Cardiac muscle cell (in vitro differentiated cells and primary cell): ENCODE results near the gene STX18. TPM values are rescaled to one million over a fixed set of nuclear protein-coding genes. Genes with fewer than 3 reads are reported as not detected.

Experiments used
- DNase-seq, 2 donors: peaks; one replicate each; pipeline versions ENCODE4 v3.0.0 to v3.0.0-alpha.2; 2010 to 2017; ENCODE audit warnings: low read depth in 1 of 2, low spot score in 1 of 2
- H3K27ac ChIP-seq: fragments of 200-600 bp; sonication (generic); 2 replicates; pipeline ENCODE4 v1.5.1; 2016
- H3K27me3 ChIP-seq: fragments of 200-600 bp; sonication (generic); 2 replicates; pipeline ENCODE4 v1.6.0; 2016; ENCODE audit warnings: control low read depth
- H3K36me3 ChIP-seq: fragments of 200-600 bp; sonication (generic); 2 replicates; pipeline ENCODE4 v1.5.1; 2016; ENCODE audit warnings: control low read depth
- H3K4me1 ChIP-seq: fragments of 200-600 bp; sonication (generic); 2 replicates; pipeline ENCODE4 v1.8.1; 2017; ENCODE audit warnings: low read depth, mild to moderate bottlenecking, mixed run types
- H3K4me3 ChIP-seq: fragments of 200-600 bp; sonication (generic); 2 replicates; pipeline ENCODE4 v1.5.1; 2016; ENCODE audit warnings: mild to moderate bottlenecking
- H3K9me3 ChIP-seq: fragments of 200-600 bp; sonication (generic); 2 replicates; pipeline ENCODE4 v1.5.1; 2017; ENCODE audit warnings: low read depth, mild to moderate bottlenecking, control low read depth
- CTCF ChIP-seq: IDR thresholded peaks from 2 replicates; pipeline ENCODE4 v1.5.1; 2012; ENCODE audit warnings: low read depth, mild to moderate bottlenecking, low read length
- polyA plus RNA-seq: library from polyadenylated mRNA; unstranded; fragments of >200 nt; fragmentation: Nextera tagmentation; extraction: Ambion mirVana; gene quantifications from 2 replicates; pipeline ENCODE4 v1.2.1, GENCODE V29; 2016
- total RNA-seq: library from RNA; depleted of rRNA; stranded (reverse); fragments of >200 nt; gene quantifications from 2 replicates; pipeline ENCODE4 v1.2.3, GENCODE V29; 2016

Gene STX18
- total and polyA plus RNA-seq, 2 experiments from 2014 or later: 29.8 to 63.3 TPM

- peaks cover 17% of the 10 kb centered on the region for H3K36me3 ChIP-seq
- no peak overlapping the region for H3K27ac ChIP-seq
These were observed 123.0 kb downstream of the STX18 start for GRCh38 chr4:4418676-4419390.

GRCh38 chr4:4417886-4418285, 124.0 kb downstream of the STX18 start:
- Histone ChIP-seq H3K27ac (no peak overlapping the region), H3K27me3 (no peaks in the 10 kb centered on the region), H3K4me1 (no peaks in the 10 kb centered on the region), H3K9me3 (no peaks in the 10 kb centered on the region), H3K36me3 (peaks cover 15% of the 10 kb centered on the region), H3K4me3 (no peak overlapping the region)
- no peak for TF ChIP-seq CTCF
- no peak for DNase-seq

More at GRCh38 chr4:4418676-4419390, 123.0 kb downstream of the STX18 start:
- H3K4me3 ChIP-seq: no peak overlapping the region
- no peaks in the 10 kb centered on the region for H3K27me3 ChIP-seq
- TF ChIP-seq CTCF: no peak
- H3K4me1 ChIP-seq: no peaks in the 10 kb centered on the region
- no peaks in the 10 kb centered on the region for H3K9me3 ChIP-seq
- DNase-seq: no peak

- H3K27ac ChIP-seq: no peak overlapping the region
- no peak for DNase-seq
- TF ChIP-seq CTCF: no peak
These were observed 124.9 kb downstream of the STX18 start for GRCh38 chr4:4416981-4417380.

GRCh38 chr4:4415806-4416805, 125.7 kb downstream of the STX18 start:
- H3K4me3 ChIP-seq: no peak overlapping the region
- no peaks in the 10 kb centered on the region for H3K9me3 ChIP-seq
- no peaks in the 10 kb centered on the region for H3K27me3 ChIP-seq
- TF ChIP-seq CTCF: no peak
- peaks cover 6% of the 10 kb centered on the region for H3K36me3 ChIP-seq
- H3K27ac ChIP-seq: no peak overlapping the region
- no peak for DNase-seq
- no peaks in the 10 kb centered on the region for H3K4me1 ChIP-seq

More at GRCh38 chr4:4416981-4417380, 124.9 kb downstream of the STX18 start:
- H3K4me1 ChIP-seq: no peaks in the 10 kb centered on the region
- no peaks in the 10 kb centered on the region for H3K9me3 ChIP-seq
- peaks cover 14% of the 10 kb centered on the region for H3K36me3 ChIP-seq
- H3K4me3 ChIP-seq: no peak overlapping the region
- no peaks in the 10 kb centered on the region for H3K27me3 ChIP-seq

GRCh38 chr4:4415107-4415805, 126.6 kb downstream of the STX18 start:
- no peaks in the 10 kb centered on the region for H3K27me3 ChIP-seq
- no peaks in the 10 kb centered on the region for H3K4me1 ChIP-seq
- no peak overlapping the region for H3K4me3 ChIP-seq
- no peak for DNase-seq
- H3K27ac ChIP-seq: no peak overlapping the region
- peaks cover 6% of the 10 kb centered on the region for H3K36me3 ChIP-seq
- no peaks in the 10 kb centered on the region for H3K9me3 ChIP-seq
- no peak for TF ChIP-seq CTCF
